Loucy (cell line): Measurements from ENCODE around the gene CARD19.

ENCODE experiments used
- H2AFZ ChIP-seq: fragments of 200-600 bp; sonication (generic); 2 replicates; pipeline ENCODE4 v1.6.0; 2016; ENCODE audit warnings: antibody characterized with exemption, mild to moderate bottlenecking, low read length, moderate library complexity
- H3F3A ChIP-seq: fragments of 200-600 bp; 2 replicates; pipeline ENCODE4 v1.6.0; 2016; ENCODE audit warnings: antibody characterized with exemption, low read depth, mild to moderate bottlenecking
- H3K27me3 ChIP-seq: fragments of 200-600 bp; sonication (generic); 2 replicates; pipeline ENCODE4 v1.6.1; 2014; ENCODE audit warnings: low read length, mild to moderate bottlenecking; ENCODE audit not compliant: insufficient read depth, poor library complexity, severe bottlenecking
- H3K36me3 ChIP-seq: fragments of 200-600 bp; sonication (generic); 2 replicates; pipeline ENCODE4 v1.6.1; 2016; ENCODE audit warnings: low read length; ENCODE audit not compliant: insufficient read depth
- H3K4me1 ChIP-seq: fragments of 200-600 bp; sonication (generic); 2 replicates; pipeline ENCODE4 v1.5.1; 2014; ENCODE audit warnings: low read length, mild to moderate bottlenecking; ENCODE audit not compliant: insufficient read depth, poor library complexity, severe bottlenecking
- H3K4me2 ChIP-seq: fragments of 200-600 bp; sonication (generic); 2 replicates; pipeline ENCODE4 v1.6.0; 2014; ENCODE audit warnings: antibody characterized with exemption, low read length, low read depth, mild to moderate bottlenecking; ENCODE audit not compliant: poor library complexity, severe bottlenecking
- H3K4me3 ChIP-seq: fragments of 200-600 bp; sonication (generic); 2 replicates; pipeline ENCODE4 v1.5.1; 2014; ENCODE audit warnings: low read length, mild to moderate bottlenecking, mixed read lengths; ENCODE audit not compliant: poor library complexity, severe bottlenecking
- H3K79me2 ChIP-seq: fragments of 200-600 bp; sonication (generic); 2 replicates; pipeline ENCODE4 v1.6.1; 2014; ENCODE audit warnings: low read length; ENCODE audit not compliant: insufficient read depth
- H3K9ac ChIP-seq: fragments of 200-600 bp; sonication (generic); 2 replicates; pipeline ENCODE4 v1.6.0; 2014; ENCODE audit warnings: mild to moderate bottlenecking, low read depth, low read length, moderate library complexity; ENCODE audit not compliant: poor library complexity, severe bottlenecking
- H3K9me2 ChIP-seq: fragments of 200-600 bp; sonication (generic); replicated peaks from 2 replicates; pipeline ENCODE4 v1.6.1; 2016; ENCODE audit warnings: low read depth, low read length, mixed read lengths
- H3K9me3 ChIP-seq: fragments of 200-600 bp; sonication (generic); 2 replicates; pipeline ENCODE4 v1.6.1; 2014; ENCODE audit warnings: mild to moderate bottlenecking, antibody characterized with exemption, low read length, low read depth; ENCODE audit not compliant: insufficient read depth
- H4K20me1 ChIP-seq: fragments of 200-600 bp; sonication (generic); 2 replicates; pipeline ENCODE4 v1.6.0; 2014; ENCODE audit warnings: antibody characterized with exemption, low read length, mild to moderate bottlenecking; ENCODE audit not compliant: insufficient read depth, poor library complexity, severe bottlenecking
- EZH2phosphoT487 ChIP-seq: fragments of 200-600 bp; IDR thresholded peaks from 2 replicates; pipeline ENCODE4 v1.6.1; 2018; ENCODE audit warnings: antibody characterized with exemption, mild to moderate bottlenecking, moderate library complexity, borderline replicate concordance
- TF ChIP-seq, protein P1 (sequence below): fragments of 200-600 bp; sonication (generic); conservative IDR thresholded peaks from 2 replicates; pipeline ENCODE4 v1.5.1; 2014; ENCODE audit warnings: mild to moderate bottlenecking, antibody characterized with exemption, low read length

The CARD19 gene

DNA sequence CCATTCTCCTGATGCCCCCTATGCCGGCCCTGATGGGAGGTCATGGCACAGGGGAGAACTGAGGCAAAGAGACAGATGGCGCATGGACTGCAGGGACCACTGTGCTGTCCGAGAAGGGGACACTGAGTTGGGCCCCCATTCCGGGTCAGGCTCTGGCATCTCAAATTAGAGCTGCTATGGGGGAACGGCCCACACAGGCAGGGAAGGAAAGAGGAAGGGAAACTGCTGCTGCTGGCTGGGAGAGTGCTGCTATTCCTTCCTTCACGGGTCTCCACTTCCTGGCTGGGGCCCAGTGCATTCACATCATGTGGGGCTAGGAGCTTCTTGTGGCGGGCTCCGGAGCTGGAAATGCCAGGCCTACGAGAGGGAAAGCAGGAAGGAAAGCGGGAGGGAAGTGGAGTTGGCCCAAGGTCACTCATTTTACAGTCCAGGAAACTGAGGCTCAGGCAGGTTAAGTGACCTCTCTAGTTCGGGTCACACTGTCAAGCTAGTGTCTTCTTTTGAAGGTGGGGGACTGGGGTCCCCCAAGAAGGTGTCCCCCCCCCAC is 1.3 kb upstream of the CARD19 start:
- Histone ChIP-seq H3K4me2 (peak overlapping the region; percentile 71), H3F3A (peaks cover 9% of the 10 kb centered on the region)
- TF ChIP-seq, protein P1, sequence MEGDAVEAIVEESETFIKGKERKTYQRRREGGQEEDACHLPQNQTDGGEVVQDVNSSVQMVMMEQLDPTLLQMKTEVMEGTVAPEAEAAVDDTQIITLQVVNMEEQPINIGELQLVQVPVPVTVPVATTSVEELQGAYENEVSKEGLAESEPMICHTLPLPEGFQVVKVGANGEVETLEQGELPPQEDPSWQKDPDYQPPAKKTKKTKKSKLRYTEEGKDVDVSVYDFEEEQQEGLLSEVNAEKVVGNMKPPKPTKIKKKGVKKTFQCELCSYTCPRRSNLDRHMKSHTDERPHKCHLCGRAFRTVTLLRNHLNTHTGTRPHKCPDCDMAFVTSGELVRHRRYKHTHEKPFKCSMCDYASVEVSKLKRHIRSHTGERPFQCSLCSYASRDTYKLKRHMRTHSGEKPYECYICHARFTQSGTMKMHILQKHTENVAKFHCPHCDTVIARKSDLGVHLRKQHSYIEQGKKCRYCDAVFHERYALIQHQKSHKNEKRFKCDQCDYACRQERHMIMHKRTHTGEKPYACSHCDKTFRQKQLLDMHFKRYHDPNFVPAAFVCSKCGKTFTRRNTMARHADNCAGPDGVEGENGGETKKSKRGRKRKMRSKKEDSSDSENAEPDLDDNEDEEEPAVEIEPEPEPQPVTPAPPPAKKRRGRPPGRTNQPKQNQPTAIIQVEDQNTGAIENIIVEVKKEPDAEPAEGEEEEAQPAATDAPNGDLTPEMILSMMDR, result no peak
- no peak for TF ChIP-seq EZH2phosphoT487

DNA sequence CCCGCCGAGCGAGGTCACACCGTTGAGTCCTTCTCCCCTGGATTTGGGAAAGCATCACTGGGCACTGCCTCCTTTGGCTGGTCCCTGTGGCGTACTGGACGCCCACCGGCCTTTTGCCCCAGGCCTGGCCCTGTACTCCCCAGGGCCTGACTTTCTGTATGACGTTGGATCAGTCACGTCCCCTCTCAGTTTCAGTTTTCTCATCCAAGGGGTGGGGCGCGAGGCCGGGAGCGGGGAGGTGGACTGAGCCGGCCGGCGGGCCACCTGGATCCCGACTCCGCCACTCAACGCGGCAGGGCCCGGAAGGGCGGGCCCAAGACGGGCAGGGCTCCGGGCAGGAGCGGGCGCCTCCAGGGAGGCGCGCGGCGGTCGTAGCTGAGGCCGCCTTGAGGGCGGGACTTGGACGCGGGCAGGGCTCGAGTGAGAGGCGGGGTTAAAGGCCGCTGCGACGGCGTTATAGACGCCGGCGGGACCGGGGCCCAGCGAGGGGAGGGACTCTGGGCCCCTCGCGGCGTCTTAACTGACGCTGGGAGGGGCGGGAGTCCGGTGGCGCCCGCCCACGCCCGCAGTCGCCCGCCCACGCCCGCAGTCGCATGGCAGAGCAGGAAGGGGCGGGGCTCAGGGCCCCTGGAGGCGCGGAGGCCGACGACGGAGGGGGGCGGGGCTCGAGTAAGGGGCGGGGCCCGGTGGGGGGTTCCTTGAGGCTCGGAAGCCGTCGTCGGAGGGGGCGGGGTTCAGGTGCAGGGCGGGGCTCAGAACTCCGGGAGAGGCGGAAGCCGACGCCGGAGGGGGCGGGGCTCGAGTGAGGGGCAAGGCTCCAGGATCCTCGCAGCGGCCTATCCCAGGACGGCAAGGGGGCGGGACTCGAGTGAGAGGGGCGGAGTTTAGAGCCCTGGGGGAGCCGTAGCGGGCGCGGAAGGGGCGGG is 549 bp upstream of the CARD19 start:
- Histone ChIP-seq H3K4me2 (peak overlapping the region; percentile 71), H3K9me3 (no peaks in the 10 kb centered on the region), H3K27me3 (no peaks in the 10 kb centered on the region), H3K36me3 (no peaks in the 10 kb centered on the region), H3K4me1 (peaks cover 66% of the 10 kb centered on the region), H2AFZ (peak overlapping the region; percentile 24; the same call in 1 of the 2 replicates), H3K79me2 (peaks cover 40% of the 10 kb centered on the region), H4K20me1 (peaks cover 6% of the 10 kb centered on the region), H3K9me2 (no peaks in the 10 kb centered on the region), H3K9ac (peak overlapping the region; percentile 82), H3K4me3 (peak overlapping the region; percentile 91), H3F3A (peaks cover 9% of the 10 kb centered on the region)
- TF ChIP-seq, protein P1, result no peak
- no peak for TF ChIP-seq EZH2phosphoT487

More for the DNA sequence above, 1.3 kb upstream of the CARD19 start:
- H3K4me3 ChIP-seq, result peak overlapping the region; percentile 75
- H2AFZ ChIP-seq, result peak overlapping the region; percentile 24; the same call in 1 of the 2 replicates
- no peaks in the 10 kb centered on the region for H3K27me3 ChIP-seq
- H4K20me1 ChIP-seq, result peaks cover 6% of the 10 kb centered on the region
- H3K9me3 ChIP-seq, result no peaks in the 10 kb centered on the region
- H3K36me3 ChIP-seq, result no peaks in the 10 kb centered on the region
- peaks cover 33% of the 10 kb centered on the region for H3K79me2 ChIP-seq
- peaks cover 61% of the 10 kb centered on the region for H3K4me1 ChIP-seq
- H3K9ac ChIP-seq, result peak overlapping the region; percentile 82
- no peaks in the 10 kb centered on the region for H3K9me2 ChIP-seq

DNA sequence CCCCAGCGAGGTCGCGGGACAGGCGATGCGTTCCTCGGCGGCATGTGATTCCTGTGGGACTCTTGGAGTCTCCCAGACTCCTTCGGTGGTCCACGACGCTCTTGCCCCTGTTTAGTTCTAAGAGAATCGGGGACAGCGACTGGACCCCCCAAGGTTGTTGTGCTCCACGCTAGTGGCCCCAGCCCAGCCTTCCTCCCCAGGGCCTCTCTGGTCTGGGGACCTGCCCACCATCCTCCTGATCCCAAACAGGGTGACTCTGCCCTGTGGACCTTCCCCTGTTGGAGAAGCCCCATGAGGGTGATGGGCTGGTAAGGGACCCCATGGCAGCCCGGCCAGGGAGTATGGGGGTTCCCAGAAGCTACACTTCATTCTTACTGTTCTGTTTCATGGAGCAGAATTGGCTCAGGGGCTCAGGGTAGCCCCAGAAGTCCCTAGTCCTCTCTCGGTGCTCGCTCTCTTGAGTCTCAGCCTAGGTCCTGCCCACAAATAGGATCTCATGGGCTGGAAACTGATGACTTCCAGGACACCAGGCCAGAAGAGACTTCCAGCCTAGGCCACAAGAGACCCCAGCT is 880 bp downstream of the CARD19 start:
- no peaks in the 10 kb centered on the region for H3K9me3 ChIP-seq
- H3F3A ChIP-seq, result peaks cover 9% of the 10 kb centered on the region
- H3K9ac ChIP-seq, result peak overlapping the region; percentile 89
- H3K79me2 ChIP-seq, result peaks cover 55% of the 10 kb centered on the region
- H3K9me2 ChIP-seq, result no peaks in the 10 kb centered on the region
- peaks cover 66% of the 10 kb centered on the region for H3K4me1 ChIP-seq
- no peak overlapping the region for H2AFZ ChIP-seq
- H3K27me3 ChIP-seq, result no peaks in the 10 kb centered on the region
- TF ChIP-seq, protein P1, result no peak
- no peak for TF ChIP-seq EZH2phosphoT487
- peak overlapping the region; percentile 91 for H3K4me3 ChIP-seq
- no peaks in the 10 kb centered on the region for H3K36me3 ChIP-seq
- H4K20me1 ChIP-seq, result peaks cover 6% of the 10 kb centered on the region
- peak overlapping the region; percentile 100 for H3K4me2 ChIP-seq
